Measurements from ENCODE around the gene S100A10. TPM values are rescaled to one million over a fixed set of nuclear protein-coding genes. Genes with fewer than 3 reads are reported as not detected.

S100A10 gene
- total RNA-seq, 4 donors from 2014 or later = 11.2 to 64.0 (median 35.6) TPM

- Histone ChIP-seq H3K4me1 (peaks cover 36 to 63% of the 10 kb centered on the region in 2 donors), H3K9me3 (no peaks in the 10 kb centered on the region), H3K36me3 (no peaks in the 10 kb centered on the region), H3K27ac (peak overlapping the region; percentile 3 to 85 (median 79)), H3K4me3 (replicated peaks in 1 of 3) (peak overlapping the region in 1 of 3 donors; percentile 58), H3K27me3 (no peaks in the 10 kb centered on the region)
- WGBS, 2 donors = 39 to 64% methylated on average over 17 to 21 of the region's 21 CpGs
- intact Hi-C loops (cut with DNase I) = no loop called here
- TF ChIP-seq POLR2A (IDR thresholded peaks at IDR 0.05) (peak in 1 of 2 donors; percentile 19), CTCF (IDR thresholded peaks at IDR 0.05) (no peak)
- DNase-seq = peak; percentile 53 to 55
These were observed 1.2 kb downstream of the S100A10 start for GRCh38 chr1:151992303-151993083.

GRCh38 chr1:151991663-151992302 is 1.9 kb downstream of the S100A10 start:
- intact Hi-C loops (cut with DNase I) = no loop called here
- no peaks in the 10 kb centered on the region for H3K36me3 ChIP-seq
- TF ChIP-seq CTCF (IDR thresholded peaks at IDR 0.05) = no peak
- TF ChIP-seq POLR2A (IDR thresholded peaks at IDR 0.05) = no peak
- peak overlapping the region in 1 of 3 donors; percentile 58 for H3K4me3 ChIP-seq (replicated peaks in 1 of 3)
- peak overlapping the region; percentile 3 to 85 (median 79) for H3K27ac ChIP-seq
- no peak for DNase-seq
- 43 to 51% methylated on average over 6 of the region's 6 CpGs for WGBS, 2 donors
- H3K9me3 ChIP-seq = no peaks in the 10 kb centered on the region
- no peaks in the 10 kb centered on the region for H3K27me3 ChIP-seq
- peaks cover 36 to 63% of the 10 kb centered on the region in 2 donors for H3K4me1 ChIP-seq

- peaks cover 0 to 2% of the 10 kb centered on the region in 2 donors for H3K36me3 ChIP-seq
- no peak for TF ChIP-seq CTCF (IDR thresholded peaks at IDR 0.05)
- no peak for TF ChIP-seq POLR2A (IDR thresholded peaks at IDR 0.05)
- no peaks in the 10 kb centered on the region for H3K27me3 ChIP-seq
- H3K4me3 ChIP-seq (replicated peaks in 1 of 3) = no peak overlapping the region
- peak; percentile 58 to 69 for DNase-seq
- WGBS, 2 donors = 2 to 6% methylated on average over 5 of the region's 5 CpGs
- no peaks in the 10 kb centered on the region for H3K9me3 ChIP-seq
- peaks cover 36 to 63% of the 10 kb centered on the region in 2 donors for H3K4me1 ChIP-seq
- intact Hi-C loops (cut with DNase I) = no loop called here
- peak overlapping the region; percentile 15 to 85 (median 79) for H3K27ac ChIP-seq
These were observed 2.8 kb downstream of the S100A10 start for GRCh38 chr1:151990856-151991198.

GRCh38 chr1:151990058-151990855 is 3.4 kb downstream of the S100A10 start:
- Histone ChIP-seq H3K27ac (peak overlapping the region in 2 of 3 donors; percentile 79 to 85), H3K4me3 (replicated peaks in 1 of 3) (no peak overlapping the region), H3K36me3 (peaks cover 0 to 8% of the 10 kb centered on the region in 2 donors), H3K9me3 (no peaks in the 10 kb centered on the region), H3K4me1 (peaks cover 36 to 66% of the 10 kb centered on the region in 2 donors), H3K27me3 (no peaks in the 10 kb centered on the region)
- no peak for TF ChIP-seq CTCF (IDR thresholded peaks at IDR 0.05)
- TF ChIP-seq POLR2A (IDR thresholded peaks at IDR 0.05) = no peak
- WGBS, 2 donors = 47 to 51% methylated on average over 5 of the region's 5 CpGs
- no peak for DNase-seq
- intact Hi-C loops (cut with DNase I) = no loop called here

Measured in thyroid gland (tissue), 4 donors.